IPS-18c (cell line): Measurements from ENCODE around the gene ARHGAP29.

Experiments used
- H3K4me3 ChIP-seq: 2 replicates; pipeline ENCODE4 v1.7.0; 2013; ENCODE audit warnings: low read depth, mild to moderate bottlenecking, low read length, moderate library complexity; ENCODE audit not compliant: insufficient read depth
- H3K9me3 ChIP-seq: one replicate; pipeline ENCODE4 v1.6.1; 2013; ENCODE audit warnings: mild to moderate bottlenecking, low read length, moderate library complexity; ENCODE audit not compliant: control insufficient read depth, insufficient read depth

The ARHGAP29 gene

GRCh38 chr1:94271373-94271772, 34.0 kb upstream of the ARHGAP29 start:
- no peak overlapping the region for H3K4me3 ChIP-seq
- H3K9me3 ChIP-seq, result no peaks in the 10 kb centered on the region

- Histone ChIP-seq H3K9me3 (no peaks in the 10 kb centered on the region), H3K4me3 (no peak overlapping the region)
Measured at GRCh38 chr1:94270801-94271203, 33.4 kb upstream of the ARHGAP29 start.

GRCh38 chr1:94269921-94270320, 32.5 kb upstream of the ARHGAP29 start:
- Histone ChIP-seq H3K9me3 (no peaks in the 10 kb centered on the region), H3K4me3 (no peak overlapping the region)

GRCh38 chr1:94265906-94266305, 28.5 kb upstream of the ARHGAP29 start:
- Histone ChIP-seq H3K9me3 (no peaks in the 10 kb centered on the region), H3K4me3 (no peak overlapping the region)

GRCh38 chr1:94265011-94265422, 27.6 kb upstream of the ARHGAP29 start:
- H3K4me3 ChIP-seq, result no peak overlapping the region
- no peaks in the 10 kb centered on the region for H3K9me3 ChIP-seq

GRCh38 chr1:94260635-94261387, 23.4 kb upstream of the ARHGAP29 start:
- no peaks in the 10 kb centered on the region for H3K9me3 ChIP-seq
- H3K4me3 ChIP-seq, result no peak overlapping the region

- no peak overlapping the region for H3K4me3 ChIP-seq
Measured at GRCh38 chr1:94259635-94260289, 22.4 kb upstream of the ARHGAP29 start.

GRCh38 chr1:94258873-94259331, 21.5 kb upstream of the ARHGAP29 start:
- Histone ChIP-seq H3K9me3 (no peaks in the 10 kb centered on the region), H3K4me3 (no peak overlapping the region)

More at GRCh38 chr1:94259635-94260289, 22.4 kb upstream of the ARHGAP29 start:
- no peaks in the 10 kb centered on the region for H3K9me3 ChIP-seq

- no peaks in the 10 kb centered on the region for H3K9me3 ChIP-seq
- no peak overlapping the region for H3K4me3 ChIP-seq
Measured at GRCh38 chr1:94257444-94257843, 20.1 kb upstream of the ARHGAP29 start.

GRCh38 chr1:94255476-94255875, 18.1 kb upstream of the ARHGAP29 start:
- no peak overlapping the region for H3K4me3 ChIP-seq
- H3K9me3 ChIP-seq, result no peaks in the 10 kb centered on the region

GRCh38 chr1:94254073-94254810, 16.9 kb upstream of the ARHGAP29 start:
- no peaks in the 10 kb centered on the region for H3K9me3 ChIP-seq
- H3K4me3 ChIP-seq, result no peak overlapping the region

- Histone ChIP-seq H3K4me3 (no peak overlapping the region), H3K9me3 (no peaks in the 10 kb centered on the region)
Measured at GRCh38 chr1:94253456-94254017, 16.2 kb upstream of the ARHGAP29 start.

- no peaks in the 10 kb centered on the region for H3K9me3 ChIP-seq
- H3K4me3 ChIP-seq, result no peak overlapping the region
Measured at GRCh38 chr1:94250341-94250740, 13.0 kb upstream of the ARHGAP29 start.

GRCh38 chr1:94248956-94249688, 11.7 kb upstream of the ARHGAP29 start:
- Histone ChIP-seq H3K4me3 (no peak overlapping the region), H3K9me3 (no peaks in the 10 kb centered on the region)

GRCh38 chr1:94247138-94248094, 10.0 kb upstream of the ARHGAP29 start:
- Histone ChIP-seq H3K4me3 (peak overlapping the region; percentile 75), H3K9me3 (no peaks in the 10 kb centered on the region)

GRCh38 chr1:94246692-94247137, 9.3 kb upstream of the ARHGAP29 start:
- no peaks in the 10 kb centered on the region for H3K9me3 ChIP-seq
- peak overlapping the region; percentile 75 for H3K4me3 ChIP-seq
